HAP-1 (cell line): Measurements from ENCODE around the gene C5.
A peak's percentile ranks its signal among the peaks of the same experiment; 100 is the strongest.

ENCODE experiments used
- DNase-seq, 2 experiments: peaks; one replicate each; pipeline ENCODE4 v3.0.0-alpha.2; 2016 to 2020; ENCODE audit warnings: low spot score in 2 of 2
- H3K27me3 ChIP-seq: fragments of 250-450 bp; sonication (Bioruptor Pico); 2 replicates; pipeline ENCODE4 v1.5.1; 2020; ENCODE audit warnings: low read depth, mild to moderate bottlenecking, moderate library complexity
- H3K36me3 ChIP-seq: fragments of 250-450 bp; sonication (Bioruptor Pico); replicated peaks from 2 replicates; pipeline ENCODE4 v1.5.1; 2020; ENCODE audit warnings: mild to moderate bottlenecking
- H3K4me1 ChIP-seq: fragments of 250-450 bp; sonication (Bioruptor Pico); 2 replicates; pipeline ENCODE4 v1.5.1; 2020; ENCODE audit warnings: mild to moderate bottlenecking
- H3K4me3 ChIP-seq: fragments of 250-450 bp; sonication (Bioruptor Pico); 2 replicates; pipeline ENCODE4 v1.5.1; 2020; ENCODE audit warnings: mild to moderate bottlenecking, moderate library complexity
- H3K9me3 ChIP-seq: fragments of 250-450 bp; sonication (Bioruptor Pico); 2 replicates; pipeline ENCODE4 v1.5.1; 2020; ENCODE audit warnings: mild to moderate bottlenecking, moderate library complexity
- in situ Hi-C: fragments of 300-500 bp; cut with MboI; formaldehyde crosslinking; loops from 3 replicates; pipeline ENCODE4 v1.14.3; 2020; ENCODE audit warnings: low sequenced_read_pairs, inconsistent platforms, mixed read lengths

The C5 gene

GRCh38 chr9:120961936-120962335 is 88.1 kb downstream of the C5 start:
- H3K4me3 ChIP-seq: no peak overlapping the region
- H3K4me1 ChIP-seq: peaks cover 13% of the 10 kb centered on the region
- no peaks in the 10 kb centered on the region for H3K27me3 ChIP-seq
- in situ Hi-C loops: no loop called here
- no peaks in the 10 kb centered on the region for H3K9me3 ChIP-seq
- H3K36me3 ChIP-seq: no peaks in the 10 kb centered on the region
- no peak for DNase-seq

- no peaks in the 10 kb centered on the region for H3K36me3 ChIP-seq
- H3K4me3 ChIP-seq: no peak overlapping the region
- H3K9me3 ChIP-seq: no peaks in the 10 kb centered on the region
- peaks cover 4% of the 10 kb centered on the region for H3K4me1 ChIP-seq
- in situ Hi-C loops: no loop called here
- H3K27me3 ChIP-seq: no peaks in the 10 kb centered on the region
- DNase-seq: peak in 1 of 2 experiments; percentile 18
Observed at GRCh38 chr9:120960001-120960400, 90.1 kb downstream of the C5 start.

- Histone ChIP-seq H3K9me3 (no peaks in the 10 kb centered on the region), H3K36me3 (no peaks in the 10 kb centered on the region), H3K27me3 (no peaks in the 10 kb centered on the region), H3K4me1 (peaks cover 4% of the 10 kb centered on the region), H3K4me3 (no peak overlapping the region)
- in situ Hi-C loops: no loop called here
- no peak for DNase-seq
Observed at GRCh38 chr9:120956862-120957261, 93.2 kb downstream of the C5 start.

GRCh38 chr9:120951960-120952618 is 98.0 kb downstream of the C5 start:
- no peak overlapping the region for H3K4me3 ChIP-seq
- H3K4me1 ChIP-seq: no peaks in the 10 kb centered on the region
- H3K9me3 ChIP-seq: no peaks in the 10 kb centered on the region
- in situ Hi-C loops: no loop called here
- no peak for DNase-seq
- H3K27me3 ChIP-seq: no peaks in the 10 kb centered on the region
- no peaks in the 10 kb centered on the region for H3K36me3 ChIP-seq

GRCh38 chr9:120950421-120951388 is 99.4 kb downstream of the C5 start:
- Histone ChIP-seq H3K4me1 (no peaks in the 10 kb centered on the region), H3K27me3 (no peaks in the 10 kb centered on the region), H3K9me3 (no peaks in the 10 kb centered on the region), H3K36me3 (no peaks in the 10 kb centered on the region), H3K4me3 (no peak overlapping the region)
- in situ Hi-C loops: no loop called here
- DNase-seq: no peak

GRCh38 chr9:120949290-120949689 is 100.8 kb downstream of the C5 start:
- in situ Hi-C loops: loop anchor here (25.0 kb wide), 1 partner anchor 337 kb away; no protein-coding TSS in a partner anchor
- DNase-seq: no peak
- H3K27me3 ChIP-seq: no peaks in the 10 kb centered on the region
- H3K4me3 ChIP-seq: no peak overlapping the region
- H3K4me1 ChIP-seq: no peaks in the 10 kb centered on the region
- H3K9me3 ChIP-seq: no peaks in the 10 kb centered on the region
- H3K36me3 ChIP-seq: no peaks in the 10 kb centered on the region

- H3K4me1 ChIP-seq: no peaks in the 10 kb centered on the region
- DNase-seq: no peak
- no peak overlapping the region for H3K4me3 ChIP-seq
- no peaks in the 10 kb centered on the region for H3K27me3 ChIP-seq
- in situ Hi-C loops: loop anchor here (25.0 kb wide), 1 partner anchor 337 kb away; no protein-coding TSS in a partner anchor
- no peaks in the 10 kb centered on the region for H3K9me3 ChIP-seq
- no peaks in the 10 kb centered on the region for H3K36me3 ChIP-seq
Observed at GRCh38 chr9:120948824-120949223, 101.3 kb downstream of the C5 start.

- in situ Hi-C loops: loop anchor here (25.0 kb wide), 1 partner anchor 335 kb away; no protein-coding TSS in a partner anchor
- Histone ChIP-seq H3K27me3 (no peaks in the 10 kb centered on the region), H3K36me3 (no peaks in the 10 kb centered on the region), H3K4me1 (peaks cover 3% of the 10 kb centered on the region), H3K4me3 (no peak overlapping the region), H3K9me3 (no peaks in the 10 kb centered on the region)
- DNase-seq: no peak
Observed at GRCh38 chr9:120947222-120947621, 102.9 kb downstream of the C5 start.

- no peak for DNase-seq
Observed at GRCh38 chr9:120946259-120946658, 103.8 kb downstream of the C5 start.

GRCh38 chr9:120944948-120945347 is 105.1 kb downstream of the C5 start:
- H3K4me1 ChIP-seq: peaks cover 7% of the 10 kb centered on the region
- in situ Hi-C loops: loop anchor here (25.0 kb wide), 1 partner anchor 333 kb away; no protein-coding TSS in a partner anchor
- no peaks in the 10 kb centered on the region for H3K9me3 ChIP-seq
- no peak overlapping the region for H3K4me3 ChIP-seq
- no peaks in the 10 kb centered on the region for H3K27me3 ChIP-seq
- DNase-seq: no peak
- H3K36me3 ChIP-seq: no peaks in the 10 kb centered on the region

More at GRCh38 chr9:120946259-120946658, 103.8 kb downstream of the C5 start:
- peaks cover 7% of the 10 kb centered on the region for H3K4me1 ChIP-seq
- no peak overlapping the region for H3K4me3 ChIP-seq
- no peaks in the 10 kb centered on the region for H3K9me3 ChIP-seq
- H3K27me3 ChIP-seq: no peaks in the 10 kb centered on the region
- in situ Hi-C loops: loop anchor here (25.0 kb wide), 1 partner anchor 334 kb away; no protein-coding TSS in a partner anchor
- no peaks in the 10 kb centered on the region for H3K36me3 ChIP-seq

- H3K4me1 ChIP-seq: peaks cover 7% of the 10 kb centered on the region
Observed at GRCh38 chr9:120944434-120944843, 105.6 kb downstream of the C5 start.

GRCh38 chr9:120942186-120943001 is 107.7 kb downstream of the C5 start:
- DNase-seq: peak; percentile 14 to 50

More at GRCh38 chr9:120944434-120944843, 105.6 kb downstream of the C5 start:
- Histone ChIP-seq H3K4me3 (no peak overlapping the region), H3K27me3 (no peaks in the 10 kb centered on the region), H3K9me3 (no peaks in the 10 kb centered on the region), H3K36me3 (no peaks in the 10 kb centered on the region)
- in situ Hi-C loops: loop anchor here (25.0 kb wide), 1 partner anchor 332 kb away; no protein-coding TSS in a partner anchor
- no peak for DNase-seq

More at GRCh38 chr9:120942186-120943001, 107.7 kb downstream of the C5 start:
- Histone ChIP-seq H3K4me3 (no peak overlapping the region), H3K36me3 (no peaks in the 10 kb centered on the region), H3K4me1 (peaks cover 7% of the 10 kb centered on the region), H3K27me3 (no peaks in the 10 kb centered on the region), H3K9me3 (no peaks in the 10 kb centered on the region)
- in situ Hi-C loops: loop anchor here (25.0 kb wide), 1 partner anchor 330 kb away; no protein-coding TSS in a partner anchor
